Loucy (cell line): Measurements from ENCODE around the gene TICRR.

Source experiments
- H2AFZ ChIP-seq: fragments of 200-600 bp; sonication (generic); 2 replicates; pipeline ENCODE4 v1.6.0; 2016; ENCODE audit warnings: antibody characterized with exemption, mild to moderate bottlenecking, low read length, moderate library complexity
- H3F3A ChIP-seq: fragments of 200-600 bp; 2 replicates; pipeline ENCODE4 v1.6.0; 2016; ENCODE audit warnings: antibody characterized with exemption, low read depth, mild to moderate bottlenecking
- H3K27me3 ChIP-seq: fragments of 200-600 bp; sonication (generic); 2 replicates; pipeline ENCODE4 v1.6.1; 2014; ENCODE audit warnings: low read length, mild to moderate bottlenecking; ENCODE audit not compliant: insufficient read depth, poor library complexity, severe bottlenecking
- H3K36me3 ChIP-seq: fragments of 200-600 bp; sonication (generic); 2 replicates; pipeline ENCODE4 v1.6.1; 2016; ENCODE audit warnings: low read length; ENCODE audit not compliant: insufficient read depth
- H3K4me1 ChIP-seq: fragments of 200-600 bp; sonication (generic); 2 replicates; pipeline ENCODE4 v1.5.1; 2014; ENCODE audit warnings: low read length, mild to moderate bottlenecking; ENCODE audit not compliant: insufficient read depth, poor library complexity, severe bottlenecking
- H3K4me2 ChIP-seq: fragments of 200-600 bp; sonication (generic); 2 replicates; pipeline ENCODE4 v1.6.0; 2014; ENCODE audit warnings: antibody characterized with exemption, low read length, low read depth, mild to moderate bottlenecking; ENCODE audit not compliant: poor library complexity, severe bottlenecking
- H3K4me3 ChIP-seq: fragments of 200-600 bp; sonication (generic); 2 replicates; pipeline ENCODE4 v1.5.1; 2014; ENCODE audit warnings: low read length, mild to moderate bottlenecking, mixed read lengths; ENCODE audit not compliant: poor library complexity, severe bottlenecking
- H3K79me2 ChIP-seq: fragments of 200-600 bp; sonication (generic); 2 replicates; pipeline ENCODE4 v1.6.1; 2014; ENCODE audit warnings: low read length; ENCODE audit not compliant: insufficient read depth
- H3K9ac ChIP-seq: fragments of 200-600 bp; sonication (generic); 2 replicates; pipeline ENCODE4 v1.6.0; 2014; ENCODE audit warnings: mild to moderate bottlenecking, low read depth, low read length, moderate library complexity; ENCODE audit not compliant: poor library complexity, severe bottlenecking
- H3K9me2 ChIP-seq: fragments of 200-600 bp; sonication (generic); replicated peaks from 2 replicates; pipeline ENCODE4 v1.6.1; 2016; ENCODE audit warnings: low read depth, low read length, mixed read lengths
- H3K9me3 ChIP-seq: fragments of 200-600 bp; sonication (generic); 2 replicates; pipeline ENCODE4 v1.6.1; 2014; ENCODE audit warnings: mild to moderate bottlenecking, antibody characterized with exemption, low read length, low read depth; ENCODE audit not compliant: insufficient read depth
- H4K20me1 ChIP-seq: fragments of 200-600 bp; sonication (generic); 2 replicates; pipeline ENCODE4 v1.6.0; 2014; ENCODE audit warnings: antibody characterized with exemption, low read length, mild to moderate bottlenecking; ENCODE audit not compliant: insufficient read depth, poor library complexity, severe bottlenecking
- CTCF ChIP-seq: fragments of 200-600 bp; sonication (generic); conservative IDR thresholded peaks from 2 replicates; pipeline ENCODE4 v1.5.1; 2014; ENCODE audit warnings: mild to moderate bottlenecking, antibody characterized with exemption, low read length
- EZH2phosphoT487 ChIP-seq: fragments of 200-600 bp; IDR thresholded peaks from 2 replicates; pipeline ENCODE4 v1.6.1; 2018; ENCODE audit warnings: antibody characterized with exemption, mild to moderate bottlenecking, moderate library complexity, borderline replicate concordance

TICRR gene

GRCh38 chr15:89633585-89633984 is 58.3 kb downstream of the TICRR start:
- H3F3A ChIP-seq: no peaks in the 10 kb centered on the region
- H3K79me2 ChIP-seq: no peaks in the 10 kb centered on the region
- H2AFZ ChIP-seq: no peak overlapping the region
- H3K9me3 ChIP-seq: no peaks in the 10 kb centered on the region
- H3K4me3 ChIP-seq: no peak overlapping the region
- TF ChIP-seq EZH2phosphoT487 (no peak), CTCF (no peak)
- H3K36me3 ChIP-seq: peaks cover 44% of the 10 kb centered on the region; the same call in 1 of the 2 replicates
- H3K4me2 ChIP-seq: no peak overlapping the region
- H3K9ac ChIP-seq: no peak overlapping the region
- H3K27me3 ChIP-seq: no peaks in the 10 kb centered on the region
- H3K9me2 ChIP-seq: no peaks in the 10 kb centered on the region
- H4K20me1 ChIP-seq: no peaks in the 10 kb centered on the region
- no peaks in the 10 kb centered on the region for H3K4me1 ChIP-seq

GRCh38 chr15:89640245-89640644 is 65.0 kb downstream of the TICRR start:
- no peaks in the 10 kb centered on the region for H4K20me1 ChIP-seq
- no peaks in the 10 kb centered on the region for H3K27me3 ChIP-seq
- TF ChIP-seq EZH2phosphoT487 (no peak), CTCF (no peak)
- no peak overlapping the region for H3K4me3 ChIP-seq
- H3K9ac ChIP-seq: no peak overlapping the region
- H3K79me2 ChIP-seq: no peaks in the 10 kb centered on the region
- H3K4me1 ChIP-seq: no peaks in the 10 kb centered on the region
- H3K36me3 ChIP-seq: no peaks in the 10 kb centered on the region
- no peak overlapping the region for H2AFZ ChIP-seq
- no peaks in the 10 kb centered on the region for H3F3A ChIP-seq
- no peaks in the 10 kb centered on the region for H3K9me2 ChIP-seq
- no peaks in the 10 kb centered on the region for H3K9me3 ChIP-seq
- H3K4me2 ChIP-seq: no peak overlapping the region

GRCh38 chr15:89641053-89641452 is 65.8 kb downstream of the TICRR start:
- no peak overlapping the region for H3K4me2 ChIP-seq
- H3K79me2 ChIP-seq: no peaks in the 10 kb centered on the region
- H3K36me3 ChIP-seq: no peaks in the 10 kb centered on the region
- no peak overlapping the region for H3K9ac ChIP-seq
- no peaks in the 10 kb centered on the region for H3K27me3 ChIP-seq
- H3K4me1 ChIP-seq: no peaks in the 10 kb centered on the region
- H3K9me2 ChIP-seq: no peaks in the 10 kb centered on the region
- no peaks in the 10 kb centered on the region for H3F3A ChIP-seq
- no peak for TF ChIP-seq EZH2phosphoT487
- TF ChIP-seq CTCF: no peak
- H3K4me3 ChIP-seq: no peak overlapping the region
- H2AFZ ChIP-seq: no peak overlapping the region
- H4K20me1 ChIP-seq: no peaks in the 10 kb centered on the region
- no peaks in the 10 kb centered on the region for H3K9me3 ChIP-seq
